ENCODE measurements around the gene RAPH1. TPM values are rescaled to one million over a fixed set of nuclear protein-coding genes. Genes with fewer than 3 reads are reported as not detected.

The RAPH1 gene, protein sequence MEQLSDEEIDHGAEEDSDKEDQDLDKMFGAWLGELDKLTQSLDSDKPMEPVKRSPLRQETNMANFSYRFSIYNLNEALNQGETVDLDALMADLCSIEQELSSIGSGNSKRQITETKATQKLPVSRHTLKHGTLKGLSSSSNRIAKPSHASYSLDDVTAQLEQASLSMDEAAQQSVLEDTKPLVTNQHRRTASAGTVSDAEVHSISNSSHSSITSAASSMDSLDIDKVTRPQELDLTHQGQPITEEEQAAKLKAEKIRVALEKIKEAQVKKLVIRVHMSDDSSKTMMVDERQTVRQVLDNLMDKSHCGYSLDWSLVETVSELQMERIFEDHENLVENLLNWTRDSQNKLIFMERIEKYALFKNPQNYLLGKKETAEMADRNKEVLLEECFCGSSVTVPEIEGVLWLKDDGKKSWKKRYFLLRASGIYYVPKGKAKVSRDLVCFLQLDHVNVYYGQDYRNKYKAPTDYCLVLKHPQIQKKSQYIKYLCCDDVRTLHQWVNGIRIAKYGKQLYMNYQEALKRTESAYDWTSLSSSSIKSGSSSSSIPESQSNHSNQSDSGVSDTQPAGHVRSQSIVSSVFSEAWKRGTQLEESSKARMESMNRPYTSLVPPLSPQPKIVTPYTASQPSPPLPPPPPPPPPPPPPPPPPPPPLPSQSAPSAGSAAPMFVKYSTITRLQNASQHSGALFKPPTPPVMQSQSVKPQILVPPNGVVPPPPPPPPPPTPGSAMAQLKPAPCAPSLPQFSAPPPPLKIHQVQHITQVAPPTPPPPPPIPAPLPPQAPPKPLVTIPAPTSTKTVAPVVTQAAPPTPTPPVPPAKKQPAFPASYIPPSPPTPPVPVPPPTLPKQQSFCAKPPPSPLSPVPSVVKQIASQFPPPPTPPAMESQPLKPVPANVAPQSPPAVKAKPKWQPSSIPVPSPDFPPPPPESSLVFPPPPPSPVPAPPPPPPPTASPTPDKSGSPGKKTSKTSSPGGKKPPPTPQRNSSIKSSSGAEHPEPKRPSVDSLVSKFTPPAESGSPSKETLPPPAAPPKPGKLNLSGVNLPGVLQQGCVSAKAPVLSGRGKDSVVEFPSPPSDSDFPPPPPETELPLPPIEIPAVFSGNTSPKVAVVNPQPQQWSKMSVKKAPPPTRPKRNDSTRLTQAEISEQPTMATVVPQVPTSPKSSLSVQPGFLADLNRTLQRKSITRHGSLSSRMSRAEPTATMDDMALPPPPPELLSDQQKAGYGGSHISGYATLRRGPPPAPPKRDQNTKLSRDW
- 15.4 and 45.7 TPM in 2 replicates for total RNA-seq (2014; rRNA removed; shearing (Covaris generic))

DNA sequence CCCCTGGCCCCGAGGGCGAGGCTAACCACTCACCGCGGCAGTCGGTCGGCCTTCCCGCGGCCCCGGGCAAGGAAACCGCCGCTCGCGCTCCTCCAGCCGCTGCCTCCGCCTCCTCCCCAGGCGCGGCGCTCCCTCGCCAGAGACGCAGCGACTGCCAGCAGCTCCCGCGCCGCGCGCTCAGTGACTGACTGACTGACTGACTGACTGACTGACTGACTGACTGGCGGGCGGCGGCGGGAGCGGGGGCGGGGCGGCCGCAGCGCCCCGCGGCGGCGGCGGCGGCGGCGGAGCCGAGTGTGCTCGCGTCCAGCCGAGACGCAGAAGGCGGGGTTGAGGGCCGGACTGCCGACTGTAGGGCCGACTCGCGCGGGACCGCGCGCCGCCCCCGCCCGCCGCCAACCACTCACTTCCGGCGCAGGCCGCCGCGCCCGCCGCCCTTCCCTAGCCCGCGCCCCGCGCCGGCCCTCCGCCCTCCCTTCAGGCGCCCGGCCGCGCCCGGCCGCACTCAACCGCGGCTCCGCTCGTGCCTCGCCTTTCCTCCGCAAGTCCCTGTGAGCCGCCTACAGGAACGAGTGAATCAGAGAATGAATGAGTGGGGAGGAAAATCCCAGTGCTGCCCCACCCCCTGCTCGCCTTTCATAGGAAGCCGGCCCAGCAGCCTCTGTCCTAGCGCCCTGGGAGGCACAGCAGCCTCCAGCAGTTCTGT is at the start of gene RAPH1:
Gene RAPH1, minus strand, starts transcription at position 224 of the 706 bp plus-strand sequence. CDS start 39,948 bp downstream, outside the sequence.
- Histone ChIP-seq H3K9me3 (replicated peaks) (peaks cover 4% of the 10 kb centered on the region; the same call in 1 of the 2 replicates), H3K27ac (peak within 1 kb of the TSS; percentile 93), H3K4me3 (peak within 1 kb of the TSS; percentile 100), H3K36me3 (peaks cover 15% of the 10 kb centered on the region), H3K27me3 (replicated peaks) (no peaks in the 10 kb centered on the region), H3K4me1 (replicated peaks) (peaks cover 21% of the 10 kb centered on the region)
- DNase-seq (ENCODE audit: low read depth in 1 of 2, low spot score in 2 of 2) = peak; percentile 82 to 91

DNA sequence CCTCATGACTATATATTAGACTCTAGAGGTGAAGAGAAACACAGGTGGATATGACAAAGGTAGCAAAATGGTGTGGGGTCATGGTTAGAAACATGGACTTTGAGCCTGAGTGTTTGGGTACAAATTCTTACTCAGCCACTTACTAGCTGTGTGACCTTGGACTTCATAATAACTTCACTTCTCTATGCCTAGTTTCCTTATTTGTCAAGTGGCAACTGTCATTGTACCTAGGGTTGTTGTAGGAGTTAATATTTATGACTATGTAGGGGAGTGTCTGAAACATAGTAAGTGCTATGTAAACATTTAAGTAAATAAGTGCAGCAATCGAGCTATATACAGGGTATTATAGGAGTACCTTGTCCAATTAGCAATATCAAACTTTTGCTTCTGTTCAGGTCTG is 49.7 kb upstream of the RAPH1 start:
- Histone ChIP-seq H3K27ac (no peak overlapping the region), H3K4me1 (replicated peaks) (peaks cover 23% of the 10 kb centered on the region), H3K9me3 (replicated peaks) (no peaks in the 10 kb centered on the region), H3K27me3 (replicated peaks) (no peaks in the 10 kb centered on the region), H3K36me3 (no peaks in the 10 kb centered on the region), H3K4me3 (no peak overlapping the region)
- no peak for DNase-seq (ENCODE audit: low read depth in 1 of 2, low spot score in 2 of 2)

DNA sequence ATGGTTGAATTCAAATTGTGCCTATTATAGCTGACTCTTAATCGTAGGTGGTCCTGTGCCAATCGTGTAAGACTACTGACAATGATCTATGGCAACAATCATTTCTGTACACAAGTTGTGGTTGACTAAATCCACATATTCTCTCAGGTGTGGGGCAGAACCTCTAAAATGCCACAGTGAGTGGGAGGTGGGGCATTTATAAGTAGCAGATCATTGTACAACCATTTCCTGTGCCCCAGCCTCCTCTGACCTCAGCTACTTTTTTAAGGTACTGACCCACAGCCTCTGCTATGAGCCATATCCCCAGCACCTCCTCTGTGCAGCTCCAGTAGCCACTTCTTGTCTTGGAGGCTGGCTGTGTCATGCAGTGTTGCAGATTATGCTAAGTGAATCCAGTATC is 48.6 kb upstream of the RAPH1 start:
- Histone ChIP-seq H3K9me3 (replicated peaks) (no peaks in the 10 kb centered on the region), H3K4me3 (no peak overlapping the region), H3K27ac (0 out of 2 replicates have a peak overlapping the region, but pooled peaks have one; percentile 12), H3K27me3 (replicated peaks) (no peaks in the 10 kb centered on the region), H3K4me1 (replicated peaks) (peaks cover 34% of the 10 kb centered on the region), H3K36me3 (no peaks in the 10 kb centered on the region)
- DNase-seq (ENCODE audit: low read depth in 1 of 2, low spot score in 2 of 2) = peak; percentile 42 to 54

DNA sequence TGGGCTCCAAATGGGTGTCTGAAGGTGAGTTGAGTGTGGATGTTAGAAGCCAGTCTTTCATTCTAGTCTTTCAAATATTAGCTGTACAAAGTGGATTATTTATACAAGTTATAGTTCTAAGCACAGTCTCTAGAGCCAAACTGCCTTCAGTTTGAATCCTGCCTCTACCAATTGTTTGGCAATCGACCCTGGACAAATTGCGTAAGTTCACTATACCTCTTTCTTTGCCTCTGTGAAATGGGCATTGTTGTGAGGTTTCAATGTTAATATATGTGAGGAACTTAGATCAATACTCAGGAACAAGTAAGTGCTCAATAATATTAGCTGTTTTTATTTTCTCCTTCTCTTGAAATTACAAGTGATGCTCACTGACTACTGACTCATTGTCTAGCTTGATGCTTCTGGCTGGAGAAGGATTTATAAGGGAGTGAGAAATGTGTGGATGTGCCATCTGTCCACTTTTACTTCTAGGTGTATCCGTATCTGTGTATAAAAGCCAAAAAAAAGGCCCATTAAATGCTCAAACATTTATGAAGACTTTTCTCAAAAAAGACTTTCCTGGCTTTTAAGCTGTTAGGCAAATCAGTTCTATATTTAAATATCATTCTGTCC is 48.1 kb upstream of the RAPH1 start:
- Histone ChIP-seq H3K27me3 (replicated peaks) (no peaks in the 10 kb centered on the region), H3K27ac (0 out of 2 replicates have a peak overlapping the region, but pooled peaks have one; percentile 12)

DNA sequence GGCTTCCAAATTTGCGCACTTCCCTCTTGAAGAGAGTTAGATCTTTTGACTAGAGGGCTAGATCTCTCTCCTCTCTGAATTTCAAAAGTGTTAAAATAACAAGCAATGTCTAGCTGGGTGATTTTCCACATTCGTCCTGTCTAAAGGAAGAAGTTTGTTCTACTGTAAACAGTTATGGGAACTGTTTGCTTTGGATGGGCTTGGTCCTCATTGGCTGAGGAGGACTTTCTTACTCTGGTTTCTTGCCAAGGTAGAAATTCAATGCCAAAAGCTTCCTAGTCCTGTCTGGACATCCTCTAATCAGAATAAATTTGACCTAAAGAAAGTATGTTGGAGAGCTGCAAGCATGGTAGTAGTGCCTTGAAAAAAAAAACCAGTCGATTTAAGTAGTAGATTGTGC is 47.4 kb upstream of the RAPH1 start:
- H3K27ac ChIP-seq = no peak overlapping the region
- H3K4me3 ChIP-seq = no peak overlapping the region
- DNase-seq (ENCODE audit: low read depth in 1 of 2, low spot score in 2 of 2) = no peak
- H3K9me3 ChIP-seq (replicated peaks) = no peaks in the 10 kb centered on the region
- H3K4me1 ChIP-seq (replicated peaks) = peaks cover 37% of the 10 kb centered on the region
- no peaks in the 10 kb centered on the region for H3K36me3 ChIP-seq
- H3K27me3 ChIP-seq (replicated peaks) = no peaks in the 10 kb centered on the region

More for the DNA sequence above, 48.1 kb upstream of the RAPH1 start:
- no peaks in the 10 kb centered on the region for H3K36me3 ChIP-seq
- no peak overlapping the region for H3K4me3 ChIP-seq
- DNase-seq (ENCODE audit: low read depth in 1 of 2, low spot score in 2 of 2) = no peak
- peaks cover 37% of the 10 kb centered on the region for H3K4me1 ChIP-seq (replicated peaks)
- H3K9me3 ChIP-seq (replicated peaks) = no peaks in the 10 kb centered on the region

DNA sequence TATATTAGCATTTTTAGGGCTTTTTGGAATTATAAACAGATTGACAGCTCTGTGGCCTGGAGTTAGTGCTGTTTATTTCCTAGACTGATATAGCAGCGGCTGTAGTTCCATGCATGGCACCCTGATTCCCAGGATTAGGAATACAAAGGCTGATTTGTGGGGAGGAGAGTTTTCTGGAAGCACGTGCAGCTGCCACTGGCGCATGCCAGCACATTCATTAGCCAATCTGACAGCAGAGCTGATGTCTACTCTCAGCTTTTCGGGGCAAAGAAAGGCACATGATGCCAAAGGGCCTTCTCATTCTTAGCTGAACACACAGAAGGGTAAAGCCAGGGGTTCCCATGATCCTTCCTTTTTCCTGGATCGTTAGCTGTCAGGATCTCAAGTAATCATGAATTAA is 45.7 kb upstream of the RAPH1 start:
- Histone ChIP-seq H3K9me3 (replicated peaks) (no peaks in the 10 kb centered on the region), H3K27me3 (replicated peaks) (no peaks in the 10 kb centered on the region), H3K27ac (no peak overlapping the region), H3K36me3 (no peaks in the 10 kb centered on the region), H3K4me1 (replicated peaks) (peaks cover 37% of the 10 kb centered on the region), H3K4me3 (no peak overlapping the region)
- no peak for DNase-seq (ENCODE audit: low read depth in 1 of 2, low spot score in 2 of 2)

DNA sequence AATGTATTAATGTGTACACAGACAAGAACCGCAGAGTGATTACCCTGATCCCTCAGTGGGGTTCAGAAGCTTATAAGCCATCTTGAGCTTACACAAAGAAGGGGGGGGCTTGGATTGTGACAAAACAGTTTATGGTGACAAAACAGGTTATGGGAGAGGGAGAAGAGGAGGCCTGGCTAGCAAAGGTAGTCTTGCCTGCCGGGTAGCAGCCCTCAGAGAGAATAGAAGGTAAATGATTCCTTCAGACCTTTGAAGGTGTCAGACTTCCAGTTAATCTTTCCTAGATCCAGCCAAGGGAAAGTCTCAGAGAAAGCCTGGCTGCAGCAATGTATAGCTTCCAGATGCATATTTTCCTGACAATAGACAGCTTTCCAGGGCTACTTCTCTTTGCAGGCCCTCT is 44.6 kb upstream of the RAPH1 start:
- Histone ChIP-seq H3K27ac (peak overlapping the region; percentile 48), H3K9me3 (replicated peaks) (no peaks in the 10 kb centered on the region)

DNA sequence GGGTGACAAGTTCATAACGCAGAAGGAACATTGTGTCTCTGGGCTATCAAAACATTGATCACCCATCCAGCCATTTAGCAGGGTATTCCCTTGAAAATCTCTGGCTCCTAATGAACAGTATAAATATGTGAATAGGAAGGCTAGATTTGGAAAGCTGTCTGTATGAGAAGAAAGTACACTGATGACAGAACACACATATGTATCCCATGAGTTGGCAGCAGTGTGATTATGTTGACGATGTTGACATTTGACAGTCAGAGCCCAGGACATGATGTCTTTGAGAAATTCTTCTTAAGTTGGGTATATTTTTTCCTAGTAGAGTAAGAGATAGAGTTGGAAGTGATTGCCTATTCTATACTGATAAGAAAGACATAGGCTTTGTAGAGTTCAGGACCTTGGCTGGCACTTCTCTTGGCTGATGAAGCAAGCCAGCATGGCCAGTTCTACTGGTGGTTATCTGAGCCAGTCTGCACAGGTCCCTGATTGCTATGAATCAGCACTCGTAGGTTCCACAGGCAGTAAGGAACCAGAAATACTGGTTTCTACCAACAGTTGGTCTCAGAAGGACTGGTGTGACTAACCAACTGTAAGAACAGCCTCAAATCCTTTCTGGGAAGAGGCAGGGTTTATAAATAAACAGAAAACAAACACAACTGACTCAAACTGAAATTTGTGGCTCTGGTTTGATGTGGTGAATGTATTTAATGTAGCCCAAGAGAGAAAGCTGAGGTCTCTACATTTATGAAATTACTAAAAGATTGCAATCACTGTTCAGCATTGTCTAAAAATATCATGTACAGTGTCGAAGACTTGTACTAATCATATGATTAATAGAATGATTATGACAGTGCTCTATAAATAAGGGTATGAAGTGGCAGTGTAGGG is 43.9 kb upstream of the RAPH1 start:
- no peaks in the 10 kb centered on the region for H3K9me3 ChIP-seq (replicated peaks)
- no peak overlapping the region for H3K4me3 ChIP-seq
- H3K27me3 ChIP-seq (replicated peaks) = no peaks in the 10 kb centered on the region
- H3K4me1 ChIP-seq (replicated peaks) = peaks cover 35% of the 10 kb centered on the region
- DNase-seq (ENCODE audit: low read depth in 1 of 2, low spot score in 2 of 2) = peak; percentile 46 to 49
- no peaks in the 10 kb centered on the region for H3K36me3 ChIP-seq
- peak overlapping the region; percentile 48 for H3K27ac ChIP-seq

More for the DNA sequence above, 44.6 kb upstream of the RAPH1 start:
- Histone ChIP-seq H3K36me3 (no peaks in the 10 kb centered on the region), H3K4me3 (no peak overlapping the region), H3K27me3 (replicated peaks) (no peaks in the 10 kb centered on the region), H3K4me1 (replicated peaks) (peaks cover 37% of the 10 kb centered on the region)
- no peak for DNase-seq (ENCODE audit: low read depth in 1 of 2, low spot score in 2 of 2)

DNA sequence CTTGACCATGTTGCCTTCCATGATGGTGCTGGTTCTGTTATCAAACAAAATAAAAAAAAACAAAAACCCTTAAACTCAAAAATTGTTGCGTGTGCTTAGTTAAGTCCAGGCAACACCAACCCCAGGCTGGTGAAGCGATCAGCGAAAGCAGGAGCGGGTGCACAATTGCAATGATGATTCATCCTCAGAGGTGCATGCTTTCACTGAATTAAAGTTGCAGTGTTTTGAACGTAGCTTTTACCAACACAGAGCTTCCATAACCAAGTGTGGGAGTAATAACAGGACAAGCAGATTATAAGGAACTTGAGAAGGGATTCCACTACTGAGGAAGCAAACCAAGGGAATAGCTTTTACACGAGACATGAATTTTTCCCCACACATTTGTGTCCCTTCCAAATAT is 39.7 kb upstream of the RAPH1 start:
- Histone ChIP-seq H3K27ac (no peak overlapping the region), H3K4me3 (no peak overlapping the region)

DNA sequence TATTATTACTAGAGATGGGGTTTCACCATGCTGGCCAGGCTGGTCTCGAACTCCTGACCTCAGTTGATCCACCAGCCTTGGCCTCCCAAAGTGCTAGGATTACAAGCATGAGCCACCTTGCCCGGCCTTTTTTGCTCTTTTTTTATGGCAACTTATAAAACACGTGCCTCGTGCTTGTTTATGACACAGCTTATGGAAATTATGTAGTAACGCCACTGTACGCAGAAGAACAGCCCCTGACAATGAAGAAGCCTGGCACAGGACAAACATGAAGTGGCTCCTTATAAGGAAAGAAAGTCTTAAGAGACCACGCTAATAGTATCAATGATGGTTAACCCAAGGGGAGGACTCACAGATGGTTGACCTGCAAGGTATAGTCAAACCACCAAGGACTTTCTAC is 37.2 kb upstream of the RAPH1 start:
- no peaks in the 10 kb centered on the region for H3K27me3 ChIP-seq (replicated peaks)
- H3K4me3 ChIP-seq = no peak overlapping the region
- H3K9me3 ChIP-seq (replicated peaks) = no peaks in the 10 kb centered on the region
- no peak overlapping the region for H3K27ac ChIP-seq
- no peak for DNase-seq (ENCODE audit: low read depth in 1 of 2, low spot score in 2 of 2)
- no peaks in the 10 kb centered on the region for H3K4me1 ChIP-seq (replicated peaks)
- no peaks in the 10 kb centered on the region for H3K36me3 ChIP-seq

More for the DNA sequence above, 39.7 kb upstream of the RAPH1 start:
- Histone ChIP-seq H3K9me3 (replicated peaks) (no peaks in the 10 kb centered on the region), H3K4me1 (replicated peaks) (peaks cover 14% of the 10 kb centered on the region), H3K36me3 (no peaks in the 10 kb centered on the region), H3K27me3 (replicated peaks) (no peaks in the 10 kb centered on the region)
- no peak for DNase-seq (ENCODE audit: low read depth in 1 of 2, low spot score in 2 of 2)

DNA sequence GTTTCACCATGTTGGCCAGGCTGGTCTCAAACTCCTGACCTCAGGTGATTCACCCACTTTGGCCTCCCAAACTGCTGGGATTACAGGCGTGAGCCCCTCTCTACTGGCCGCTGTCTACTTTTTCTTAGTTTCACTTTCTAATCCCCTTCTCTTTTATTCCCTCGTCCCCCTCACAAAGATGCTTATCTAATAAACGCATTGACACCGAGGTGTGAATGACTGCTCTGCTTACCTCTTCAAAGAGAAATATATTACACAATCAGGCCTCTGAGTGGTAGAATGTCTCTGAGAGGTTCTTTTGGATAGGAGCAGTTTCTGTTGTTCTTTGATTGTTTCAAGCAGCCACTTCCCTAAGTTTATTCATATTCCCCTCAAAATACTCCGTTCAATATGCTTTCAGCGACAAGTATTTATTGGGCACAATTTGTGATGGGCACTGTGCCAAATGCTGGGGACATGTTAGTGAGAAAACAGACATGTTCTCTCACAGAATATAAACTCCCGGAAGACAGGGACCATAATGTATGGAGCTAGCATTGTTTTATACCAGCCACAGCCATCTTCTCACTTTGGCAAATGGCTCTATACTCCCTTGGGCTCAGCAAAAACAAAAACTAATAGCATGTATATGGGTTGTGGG is 34.7 kb upstream of the RAPH1 start:
- no peak for DNase-seq (ENCODE audit: low read depth in 1 of 2, low spot score in 2 of 2)
- Histone ChIP-seq H3K4me1 (replicated peaks) (no peaks in the 10 kb centered on the region), H3K27me3 (replicated peaks) (no peaks in the 10 kb centered on the region), H3K4me3 (no peak overlapping the region), H3K36me3 (no peaks in the 10 kb centered on the region), H3K9me3 (replicated peaks) (no peaks in the 10 kb centered on the region), H3K27ac (no peak overlapping the region)
